Mammary epithelial cell (primary cell): Measurements from ENCODE around the gene TOM1L2.

Experiments
- CTCF ChIP-seq, 2 donors: IDR thresholded peaks in 1 of 2; conservative IDR thresholded peaks in 1 of 2; 2 replicates each; pipeline ENCODE4 v1.5.1; 2011 to 2012; ENCODE audit warnings: inconsistent platforms in 2 of 2, low read length in 2 of 2, mild to moderate bottlenecking in 2 of 2, control low read depth in 1 of 2, low read depth in 1 of 2; ENCODE audit not compliant: insufficient read depth in 1 of 2; ENCODE audit errors: extremely low read depth in 1 of 2
- EZH2 ChIP-seq: IDR thresholded peaks from 2 replicates; pipeline ENCODE4 v1.6.1; 2012; ENCODE audit warnings: low read length, inconsistent platforms, borderline replicate concordance

GRCh38 chr17:17845046-17845775 is 127.0 kb downstream of the TOM1L2 start:
- TF ChIP-seq CTCF (conservative IDR thresholded peaks at IDR 0.05 in 1 of 2, IDR thresholded peaks at IDR 0.05 in 1 of 2; ENCODE audit: extremely low read depth in 1 of 2, insufficient read depth in 1 of 2, low read depth in 1 of 2, low read length in 2 of 2), result no peak
- no peak for TF ChIP-seq EZH2
